GM18507 (cell line): ENCODE data around the gene WWOX.

Experiments used
- DNase-seq: peaks from one replicate; pipeline ENCODE4 v3.0.0; 2011; ENCODE audit warnings: low read depth; ENCODE audit not compliant: insufficient read length; ENCODE audit errors: extremely low spot score
- FAIRE-seq: peaks from 2 replicates; lab custom pipeline; 2011; peaks lifted over from hg19 to GRCh38; lab: Jason Lieb, UNC

The WWOX gene

DNA sequence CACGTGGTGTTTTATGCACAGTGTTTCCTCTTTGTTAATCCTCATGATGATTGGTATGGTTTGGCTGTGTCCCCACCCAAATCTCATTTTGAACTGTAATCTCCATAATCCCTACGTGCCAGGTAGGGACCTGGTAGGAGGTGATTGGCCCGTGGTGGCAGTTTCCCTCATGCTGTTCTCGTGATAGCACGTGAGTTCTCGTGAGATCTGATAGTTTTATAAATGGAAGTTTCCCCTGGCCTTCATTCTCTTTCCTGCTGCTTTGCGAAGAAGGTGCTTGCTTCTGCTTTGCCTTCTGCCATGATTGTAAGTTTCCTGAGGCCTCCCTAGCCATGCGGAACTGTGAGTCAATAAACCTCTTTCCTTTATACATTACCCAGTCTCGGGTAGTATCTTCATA lies 115.8 kb downstream of the WWOX start:
- no peak for FAIRE-seq
- no peak for DNase-seq

DNA sequence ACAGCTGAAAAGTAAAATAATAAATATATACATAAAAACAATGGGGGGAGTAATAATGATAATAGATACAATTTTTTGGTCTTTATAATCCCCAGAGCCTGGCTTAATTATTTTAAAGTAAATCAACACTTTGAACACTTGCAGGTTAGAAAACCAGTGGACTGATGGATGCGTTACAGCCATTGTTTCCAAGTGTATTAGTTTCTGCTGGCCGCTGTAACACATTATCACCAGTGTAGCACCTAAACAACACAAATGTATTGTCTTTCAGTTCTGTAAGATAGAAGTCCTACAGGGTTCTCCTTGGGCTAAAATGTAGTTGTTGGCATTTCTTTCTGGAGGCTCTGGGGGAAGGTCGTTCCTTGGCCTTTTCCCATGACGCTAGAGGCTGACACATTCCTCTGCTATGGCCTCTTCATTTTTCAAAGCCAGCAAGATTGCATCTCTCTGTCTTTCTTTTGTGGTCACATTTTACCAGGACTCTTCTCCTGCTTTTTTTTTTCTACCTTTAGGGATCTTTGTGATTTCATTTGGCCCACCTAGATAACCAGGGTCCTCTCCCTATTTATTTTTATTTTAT lies 116.8 kb downstream of the WWOX start:
- no peak for DNase-seq
- no peak for FAIRE-seq

DNA sequence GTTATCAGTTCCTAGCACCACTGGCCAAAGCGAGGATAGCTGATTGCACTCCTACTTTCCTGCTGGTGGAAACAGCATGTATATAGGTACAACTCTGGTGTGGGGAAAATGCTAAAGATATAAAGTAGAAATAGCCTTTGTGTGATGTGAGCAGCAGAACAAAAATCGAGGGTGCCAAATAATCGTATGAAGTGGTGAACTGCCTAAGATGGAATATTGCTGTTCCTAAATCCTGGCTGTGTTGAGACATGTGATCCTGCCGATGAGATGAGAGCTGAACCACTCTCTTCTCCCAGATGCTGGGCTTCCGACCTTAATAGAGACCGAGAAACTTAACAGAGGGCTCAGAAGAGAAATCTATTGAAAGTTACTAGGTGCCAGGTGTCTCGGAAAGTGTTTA lies 117.8 kb downstream of the WWOX start:
- DNase-seq (no peak), FAIRE-seq (no peak)

DNA sequence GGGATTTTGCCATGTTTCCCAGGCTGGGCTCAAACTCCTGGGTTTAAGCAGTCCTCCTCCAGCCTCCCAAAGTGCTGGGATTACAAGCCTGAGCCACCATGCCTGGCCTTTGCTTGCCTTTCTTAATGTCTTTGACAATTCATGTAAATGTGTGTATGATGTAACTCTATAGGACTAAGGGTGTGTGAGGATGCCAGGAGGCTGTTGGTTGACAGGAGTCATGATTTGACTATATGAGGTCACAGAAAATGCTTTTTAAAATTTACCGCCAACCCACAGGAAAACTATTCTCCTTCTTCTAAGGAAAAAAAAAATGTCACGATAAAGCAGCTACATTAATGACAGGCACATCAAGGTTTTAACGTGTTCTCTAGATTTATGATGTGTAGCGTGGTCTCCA lies 118.8 kb downstream of the WWOX start:
- FAIRE-seq (no peak), DNase-seq (no peak)

DNA sequence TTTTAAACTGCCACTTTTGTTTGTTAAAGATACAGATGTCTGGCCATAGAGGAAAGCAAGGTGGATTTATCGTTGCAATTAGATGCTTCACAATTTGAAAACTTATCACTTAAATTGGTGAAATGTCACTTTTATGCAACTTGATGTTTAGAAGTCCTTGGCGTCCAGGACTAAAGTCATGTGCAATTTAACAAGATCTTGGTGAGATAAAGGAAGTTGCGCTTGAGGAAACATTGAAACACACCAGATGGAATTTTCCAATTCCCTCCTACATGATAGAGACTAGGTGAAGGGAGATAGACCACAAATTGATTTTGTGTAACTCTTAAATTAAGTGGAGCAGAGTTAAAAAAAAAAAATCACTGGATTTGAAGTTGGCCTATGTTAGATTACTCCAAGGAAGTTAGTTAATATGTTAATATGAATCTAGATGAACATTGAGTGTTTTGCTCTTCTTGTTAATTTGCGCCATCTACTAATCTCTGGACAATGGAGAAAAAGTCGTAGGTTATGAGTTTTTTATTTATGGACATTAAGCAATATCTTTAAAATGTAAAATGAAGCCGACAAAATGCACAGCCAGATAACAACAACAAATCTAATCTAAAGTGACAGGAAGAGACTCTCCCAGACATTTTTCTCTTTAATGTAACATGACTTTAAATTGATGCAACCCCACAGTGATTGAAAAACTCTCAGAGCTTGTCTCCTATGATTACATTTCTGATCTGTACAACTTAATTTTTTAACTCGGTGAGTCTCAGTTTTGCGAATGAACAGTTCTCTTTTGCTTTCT lies 119.6 kb downstream of the WWOX start:
- DNase-seq (no peak), FAIRE-seq (no peak)

DNA sequence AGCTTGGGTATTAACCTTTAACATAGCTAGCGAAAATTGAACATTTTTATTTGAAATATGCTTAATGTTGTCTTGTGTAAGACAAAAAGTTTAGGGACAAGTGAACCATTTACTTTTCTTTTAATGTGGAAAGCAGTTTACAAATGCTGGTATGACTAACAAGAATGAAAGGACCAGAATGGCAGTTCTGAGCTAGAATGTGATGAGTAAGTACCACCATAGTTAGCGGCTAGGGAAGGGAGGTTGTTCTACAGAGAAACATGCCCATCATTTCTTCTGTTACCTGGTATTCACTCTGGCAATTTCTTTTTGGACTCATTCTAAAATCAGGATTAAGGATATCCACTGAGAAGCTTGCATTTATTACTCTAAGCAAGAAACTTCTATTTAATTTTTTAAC lies 121.1 kb downstream of the WWOX start:
- no peak for FAIRE-seq
- DNase-seq: no peak

DNA sequence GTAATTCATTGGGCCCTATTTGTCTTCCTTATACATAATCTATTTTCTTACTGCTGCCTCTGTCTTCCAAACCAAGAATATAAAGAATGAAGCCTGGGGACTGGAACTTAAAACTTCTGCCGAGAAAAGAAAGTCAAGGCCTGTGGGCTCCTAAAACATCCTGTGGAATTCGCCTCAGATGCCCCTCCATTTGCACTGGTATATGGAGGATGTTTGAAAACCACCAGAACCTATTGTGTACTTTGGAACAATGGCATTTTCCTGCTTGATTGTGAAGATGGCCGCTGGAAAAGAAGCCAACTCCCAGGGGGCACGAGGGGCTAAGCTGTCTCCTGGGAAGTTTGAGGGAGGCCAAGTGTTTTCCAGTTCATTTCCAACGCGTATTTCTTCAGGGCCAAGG lies 122.4 kb downstream of the WWOX start:
- DNase-seq (no peak), FAIRE-seq (no peak)

DNA sequence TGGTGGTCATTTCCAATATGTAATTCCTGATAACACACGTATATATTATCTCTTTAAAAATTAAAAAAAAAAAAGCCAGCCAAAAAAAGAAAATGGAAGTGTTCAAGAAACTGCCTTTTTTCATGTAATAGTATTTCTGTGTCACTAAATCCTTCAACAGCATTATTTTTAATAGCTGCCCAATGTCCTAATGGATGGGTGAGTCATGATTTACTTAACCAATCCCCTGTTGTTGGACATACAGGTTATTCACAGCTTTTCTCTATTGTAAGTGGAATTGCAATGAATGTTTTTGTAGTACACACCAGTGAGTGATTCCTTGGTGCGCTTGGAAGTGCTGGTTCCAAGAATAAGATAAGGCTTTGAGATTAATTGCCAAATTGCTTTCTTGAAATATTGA lies 124.9 kb downstream of the WWOX start:
- FAIRE-seq (no peak), DNase-seq (no peak)

DNA sequence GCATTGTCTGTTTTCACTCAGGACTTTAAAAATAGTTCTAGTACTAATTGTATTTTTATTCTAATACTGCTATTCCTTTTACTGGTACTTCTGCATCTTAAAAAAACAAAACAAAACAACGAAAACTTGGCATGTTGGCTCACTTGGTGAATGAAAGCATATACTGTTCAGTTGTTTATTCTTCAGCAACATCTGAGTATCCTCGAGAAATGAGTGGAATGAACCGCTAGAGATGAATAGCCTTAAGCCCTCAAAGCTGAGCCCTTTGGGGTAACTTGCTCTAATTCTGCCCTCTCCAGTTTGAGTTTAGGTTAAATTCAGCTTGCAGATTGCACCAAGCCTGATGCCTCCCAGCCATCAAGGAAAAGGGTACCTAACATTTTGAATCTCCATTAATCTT lies 126.5 kb downstream of the WWOX start:
- FAIRE-seq: no peak
- DNase-seq: no peak

DNA sequence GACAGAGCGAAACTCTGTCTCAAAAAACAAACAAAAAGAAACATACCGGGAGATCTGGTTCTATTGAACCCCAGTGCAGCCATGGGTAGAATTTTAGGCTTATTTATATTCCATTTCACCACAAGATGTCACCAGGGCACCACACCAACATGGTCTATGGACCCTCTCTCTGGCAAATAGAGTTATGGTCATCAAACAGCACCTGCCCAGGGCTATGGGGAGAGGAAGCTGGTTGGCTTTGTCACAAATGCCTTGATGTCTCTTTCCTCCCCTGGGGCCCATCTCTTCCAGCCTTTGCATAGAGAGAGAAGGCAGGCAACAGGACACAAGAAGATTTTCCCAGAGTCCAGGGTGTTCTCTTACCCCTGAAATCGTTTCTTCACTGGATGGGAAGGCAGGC lies 128.4 kb downstream of the WWOX start:
- DNase-seq (no peak), FAIRE-seq (no peak)

DNA sequence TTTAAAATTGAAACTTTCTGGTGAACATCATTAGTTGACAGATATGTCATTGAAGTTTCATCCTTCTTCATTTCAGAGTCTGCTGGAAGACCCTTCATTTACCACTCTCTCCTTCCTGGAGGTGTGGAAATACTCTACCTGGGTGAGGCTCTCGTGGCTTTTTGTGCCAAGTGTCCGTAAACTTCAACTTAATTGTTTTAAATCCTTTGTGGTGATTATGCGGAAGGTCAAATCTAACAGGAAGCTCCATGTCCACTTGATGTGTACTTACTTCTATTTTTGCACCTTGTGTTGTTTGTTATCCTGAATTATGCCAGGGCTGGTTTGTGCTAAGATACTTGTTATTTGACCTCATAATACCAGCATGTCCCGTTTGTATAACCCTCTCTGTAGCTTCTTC lies 129.2 kb downstream of the WWOX start:
- DNase-seq (no peak), FAIRE-seq (no peak)

DNA sequence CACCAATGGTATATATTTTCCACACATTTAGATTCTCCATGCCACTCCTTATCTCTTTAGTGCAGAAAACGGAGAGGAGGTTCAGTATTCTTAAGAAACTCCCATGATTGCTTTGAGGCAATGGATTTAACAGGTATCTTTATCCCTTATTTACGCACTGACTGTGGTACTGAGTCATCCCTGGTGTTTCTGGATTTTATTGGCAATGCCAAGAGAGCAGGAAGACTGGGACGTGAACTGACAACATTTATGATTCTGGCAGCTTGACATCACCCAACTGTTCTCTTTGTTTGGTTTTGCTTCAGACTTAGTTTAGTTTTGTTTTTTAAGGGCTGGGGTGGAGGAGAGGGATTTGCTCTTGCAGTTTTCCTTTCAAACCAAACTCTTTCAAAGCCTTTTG lies 131.4 kb downstream of the WWOX start:
- no peak for FAIRE-seq
- no peak for DNase-seq

DNA sequence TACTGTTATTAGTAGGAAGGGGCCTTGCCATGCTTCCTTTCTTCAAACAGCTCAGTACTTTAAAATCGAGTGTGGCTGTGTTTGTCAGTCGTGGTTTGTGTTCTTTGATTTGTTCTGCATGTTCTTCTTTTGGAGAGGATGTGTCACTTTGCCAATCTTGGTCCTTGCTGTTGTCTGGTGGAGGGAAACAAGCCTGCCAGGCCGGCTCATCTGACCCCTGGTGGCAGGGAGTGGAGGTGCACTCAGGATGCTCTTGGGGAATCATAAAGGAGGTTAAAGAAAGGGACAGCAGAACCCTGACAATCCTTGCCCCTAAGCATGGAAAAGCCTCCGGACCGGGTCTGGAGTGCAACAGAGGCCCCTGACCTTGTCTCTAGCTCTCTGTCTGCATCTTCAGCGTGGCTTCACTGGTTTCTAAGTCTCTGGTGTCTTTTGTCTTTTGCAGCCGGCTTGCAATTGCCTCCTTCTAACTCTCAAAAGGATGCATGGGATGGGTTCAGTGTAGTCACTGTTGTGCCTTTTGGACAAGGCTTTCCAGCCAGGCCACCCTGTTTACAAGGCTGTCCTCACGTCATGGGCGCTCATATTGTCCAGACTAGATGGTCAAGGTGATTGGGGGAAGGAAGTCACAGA lies 135.8 kb downstream of the WWOX start:
- FAIRE-seq (peak; percentile 78), DNase-seq (peak; percentile 66)

DNA sequence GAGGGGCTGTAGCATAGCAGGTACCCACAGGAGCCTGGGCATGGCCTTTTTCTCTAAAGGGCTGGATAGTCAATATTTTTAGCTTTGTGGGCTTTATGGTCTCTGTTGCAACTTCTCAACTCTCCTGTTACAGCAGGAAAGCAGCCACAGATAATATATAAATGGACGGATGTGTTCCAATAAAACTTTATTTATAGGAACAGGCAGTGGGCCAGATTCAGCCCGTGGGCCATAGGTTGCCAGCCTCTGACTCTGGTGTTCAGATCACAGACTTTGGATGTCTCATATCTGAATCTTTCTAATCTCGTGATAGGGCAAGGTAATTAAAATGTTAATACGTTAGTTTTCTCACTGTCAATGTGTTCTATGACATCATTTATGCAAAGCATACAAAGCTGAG lies 136.4 kb downstream of the WWOX start:
- FAIRE-seq: no peak
- DNase-seq: no peak

DNA sequence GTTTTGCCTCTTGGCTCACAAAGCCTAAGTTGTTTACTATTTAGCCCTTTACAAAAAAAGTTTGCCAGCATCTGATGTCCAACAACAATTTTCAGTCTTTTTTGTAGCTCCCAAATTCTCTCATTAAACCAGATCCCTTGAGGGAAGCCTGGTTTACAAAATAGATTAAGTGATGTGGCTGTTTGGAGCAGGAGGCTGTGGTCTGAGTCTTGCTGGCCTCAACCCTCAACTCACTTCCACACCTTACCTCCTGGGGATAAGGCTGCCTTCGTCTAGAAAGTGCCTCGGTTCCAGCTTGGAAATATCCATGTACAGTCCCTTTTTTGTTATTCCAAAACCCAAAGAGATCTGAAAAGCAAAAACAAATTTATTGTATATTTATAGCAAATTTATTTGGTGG lies 138.4 kb downstream of the WWOX start:
- DNase-seq (no peak), FAIRE-seq (no peak)

DNA sequence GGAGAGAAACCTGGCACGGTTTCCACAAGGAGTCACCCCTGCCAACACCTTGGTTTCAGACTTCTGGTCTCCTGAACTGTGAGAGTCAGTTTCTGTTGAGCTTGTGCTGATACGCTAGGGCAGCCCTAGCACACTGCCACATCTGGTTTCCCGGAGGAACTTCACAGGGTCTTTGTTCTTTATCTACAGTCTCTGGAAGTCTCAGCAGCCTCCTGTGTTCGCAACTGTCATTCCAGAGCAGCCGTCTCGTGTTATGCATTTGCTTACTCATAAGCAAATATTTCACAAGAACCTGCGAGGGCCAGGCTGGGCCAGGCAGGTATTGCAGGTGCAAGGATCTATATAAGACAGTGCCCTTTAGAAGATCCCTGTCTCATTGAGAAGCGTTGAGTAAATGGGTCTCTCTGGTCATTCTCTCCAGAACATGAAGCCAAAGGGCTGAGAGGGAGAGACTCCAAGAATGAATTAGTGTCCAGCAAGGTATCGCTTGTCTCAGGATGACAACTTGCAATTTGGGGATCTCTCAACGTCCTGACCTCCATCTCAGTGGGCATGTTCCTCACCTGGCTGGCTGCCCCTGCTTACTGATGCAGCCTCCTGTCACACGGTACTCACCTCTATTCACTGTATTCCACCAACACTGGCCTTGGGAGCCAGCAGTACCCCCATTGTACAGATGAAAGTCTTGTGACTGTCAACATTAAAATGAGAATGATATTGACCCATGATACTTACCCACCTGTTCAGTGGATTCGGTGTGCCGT lies 141.2 kb downstream of the WWOX start:
- DNase-seq (no peak), FAIRE-seq (no peak)

DNA sequence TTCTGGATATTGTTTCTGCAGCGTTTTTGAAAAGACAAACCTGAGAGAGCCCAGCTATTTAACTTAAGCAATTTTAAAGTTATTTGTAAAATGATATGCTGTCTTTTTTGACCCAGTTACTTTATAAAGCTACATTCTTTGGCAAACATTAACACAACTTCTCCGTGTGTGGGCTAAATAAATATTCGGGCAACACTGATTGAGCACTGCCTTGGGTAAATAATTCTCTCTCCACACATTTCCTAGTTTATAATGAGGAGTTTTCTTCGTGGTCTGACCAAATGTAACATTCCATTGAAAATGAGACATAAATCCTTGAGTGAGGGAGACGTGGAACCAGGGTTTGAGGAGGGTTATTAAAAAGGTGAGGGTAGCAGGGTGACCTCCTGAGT lies 142.8 kb downstream of the WWOX start:
- FAIRE-seq: no peak

DNA sequence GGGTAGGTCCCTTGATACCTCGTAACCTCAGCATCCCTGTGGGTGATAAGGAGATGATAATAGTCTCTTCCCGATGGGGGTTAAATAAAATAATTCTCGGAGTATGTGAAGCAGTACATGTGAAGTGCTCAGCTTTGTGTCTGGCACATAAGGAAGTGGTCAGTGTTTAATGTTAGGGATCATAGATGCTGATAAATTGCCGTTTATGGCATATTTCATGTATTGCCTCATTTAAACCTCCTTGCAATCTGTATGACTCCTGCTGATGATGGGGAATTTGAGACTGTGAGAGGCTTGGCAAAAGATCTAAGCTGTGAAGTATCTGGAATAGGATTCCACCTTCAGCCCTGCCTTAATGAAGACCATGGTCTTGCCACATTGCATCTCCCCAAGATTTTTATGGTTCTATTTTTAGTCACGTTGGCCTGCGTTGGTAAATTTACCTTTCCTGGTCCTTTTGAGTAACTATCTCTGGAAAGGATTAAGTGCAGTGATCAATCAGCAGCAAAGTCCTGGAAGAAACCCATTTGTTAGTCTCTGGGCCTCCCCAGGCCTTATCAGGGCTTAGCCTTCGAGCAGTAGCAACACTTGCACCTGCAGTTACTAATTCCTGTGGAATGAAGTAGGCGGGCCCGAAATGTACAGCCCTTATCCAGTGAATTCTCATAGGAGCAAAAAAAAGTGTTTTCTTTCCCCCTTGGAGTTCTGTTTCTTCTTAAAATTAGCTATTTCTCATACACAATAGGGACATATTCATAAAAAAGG lies 144.9 kb downstream of the WWOX start:
- FAIRE-seq (no peak), DNase-seq (no peak)

More for the DNA sequence above, 142.8 kb downstream of the WWOX start:
- DNase-seq: no peak

DNA sequence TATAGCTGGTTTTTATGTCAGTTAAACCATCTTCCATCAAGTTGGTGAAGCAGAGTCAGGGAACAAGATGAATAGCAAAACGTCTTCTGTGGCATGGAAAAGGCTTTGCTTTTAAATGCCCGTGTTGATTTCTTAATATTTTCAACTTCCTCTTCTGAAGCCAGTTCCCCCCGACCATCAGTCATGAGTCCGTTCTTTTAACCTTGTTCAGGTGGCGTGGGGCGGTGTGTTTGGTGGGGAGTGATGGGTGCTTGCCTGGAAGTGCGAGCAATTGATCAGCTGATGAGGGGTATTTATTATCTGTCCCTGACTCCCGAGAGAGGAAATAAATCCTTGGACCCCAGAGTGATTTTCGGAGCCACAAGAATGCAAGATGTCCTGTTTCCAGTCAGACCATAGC lies 147.1 kb downstream of the WWOX start:
- FAIRE-seq: no peak
- DNase-seq: no peak

DNA sequence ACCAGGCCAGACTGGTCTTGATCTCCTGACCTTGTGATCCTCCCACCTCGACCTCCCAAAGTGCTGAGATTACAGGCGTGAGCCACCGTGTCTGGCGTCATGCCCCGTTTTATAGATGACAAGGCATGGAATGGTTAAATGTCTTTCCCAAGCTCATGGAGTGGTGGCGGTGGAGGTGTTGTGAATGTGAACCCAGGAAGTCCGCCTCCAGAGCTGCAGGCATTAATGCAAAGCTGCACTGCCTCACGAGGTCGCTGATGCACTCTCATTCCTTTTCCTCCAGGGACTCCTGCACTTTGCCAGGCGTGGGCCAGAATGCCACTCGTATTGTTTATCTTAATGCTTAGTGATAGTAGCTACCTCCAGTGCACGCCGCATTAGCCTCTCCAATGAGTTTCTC lies 149.6 kb downstream of the WWOX start:
- no peak for FAIRE-seq
- no peak for DNase-seq
